Measurements from ENCODE around the gene MPHOSPH8. TPM values are rescaled to one million over a fixed set of nuclear protein-coding genes. Genes with fewer than 3 reads are reported as not detected.
"Not testable (repeated sequence)": the region's sequence is repeated elsewhere in the genome, so short reads cannot be mapped to it uniquely, and the experiment has no call there.

The MPHOSPH8 gene
- polyA plus RNA-seq, 1 donor (not counting 4 experiments of a cell fraction or from before 2014, with no cell fraction given) = 24.7 TPM

- Histone ChIP-seq H3K27ac (ENCODE audit: control insufficient read depth, insufficient read depth, low read length) (peak overlapping the region; percentile 81), H3K9me3 (ENCODE audit: control insufficient read depth, low read depth, low read length) (no peaks in the 10 kb centered on the region), H3K4me1 (ENCODE audit: control insufficient read depth, extremely low read depth, insufficient read depth, low read length) (peaks cover 16% of the 10 kb centered on the region), H2AFZ (ENCODE audit: control insufficient read depth, low read length) (peak overlapping the region; percentile 91), H3K4me2 (ENCODE audit: control insufficient read depth, extremely low read depth, insufficient read depth, low read depth, low read length) (peak overlapping the region; percentile 90), H3K27me3 (ENCODE audit: control insufficient read depth, extremely low read depth, insufficient read depth, low read length) (no peaks in the 10 kb centered on the region), H3K9me1 (ENCODE audit: control insufficient read depth, extremely low read depth, insufficient read depth, low read length) (no peaks in the 10 kb centered on the region), H4K20me1 (ENCODE audit: control insufficient read depth, extremely low read depth, insufficient read depth, low read length) (no peaks in the 10 kb centered on the region), H3K9ac (ENCODE audit: control insufficient read depth, extremely low read depth, insufficient read depth, low read length) (peak overlapping the region; percentile 72), H3K36me3 (ENCODE audit: control insufficient read depth in 2 of 2, extremely low read depth in 1 of 2, insufficient read depth in 2 of 2, low read length in 2 of 2) (no peaks in the 10 kb centered on the region), H3K4me3 (ENCODE audit: control insufficient read depth in 2 of 3, extremely low read depth in 1 of 3, insufficient read depth in 2 of 3, low read depth in 1 of 3, low read length in 3 of 3) (peak overlapping the region; percentile 70 to 100 (median 94)), H3K79me2 (ENCODE audit: control insufficient read depth, insufficient read depth, low read length) (peaks cover 41% of the 10 kb centered on the region)
- DNase-seq (ENCODE audit: low read depth, low spot score) (no peak), FAIRE-seq (no peak)
- dilution Hi-C loops (cut with MboI; ENCODE audit: extremely low pct_ligation_motif_present, low sequenced_read_pairs) = no loop called here
- TF ChIP-seq, protein P1, sequence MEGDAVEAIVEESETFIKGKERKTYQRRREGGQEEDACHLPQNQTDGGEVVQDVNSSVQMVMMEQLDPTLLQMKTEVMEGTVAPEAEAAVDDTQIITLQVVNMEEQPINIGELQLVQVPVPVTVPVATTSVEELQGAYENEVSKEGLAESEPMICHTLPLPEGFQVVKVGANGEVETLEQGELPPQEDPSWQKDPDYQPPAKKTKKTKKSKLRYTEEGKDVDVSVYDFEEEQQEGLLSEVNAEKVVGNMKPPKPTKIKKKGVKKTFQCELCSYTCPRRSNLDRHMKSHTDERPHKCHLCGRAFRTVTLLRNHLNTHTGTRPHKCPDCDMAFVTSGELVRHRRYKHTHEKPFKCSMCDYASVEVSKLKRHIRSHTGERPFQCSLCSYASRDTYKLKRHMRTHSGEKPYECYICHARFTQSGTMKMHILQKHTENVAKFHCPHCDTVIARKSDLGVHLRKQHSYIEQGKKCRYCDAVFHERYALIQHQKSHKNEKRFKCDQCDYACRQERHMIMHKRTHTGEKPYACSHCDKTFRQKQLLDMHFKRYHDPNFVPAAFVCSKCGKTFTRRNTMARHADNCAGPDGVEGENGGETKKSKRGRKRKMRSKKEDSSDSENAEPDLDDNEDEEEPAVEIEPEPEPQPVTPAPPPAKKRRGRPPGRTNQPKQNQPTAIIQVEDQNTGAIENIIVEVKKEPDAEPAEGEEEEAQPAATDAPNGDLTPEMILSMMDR (optimal IDR thresholded peaks at IDR 0.05 in 1 of 3, IDR thresholded peaks at IDR 0.05 in 1 of 3, conservative IDR thresholded peaks at IDR 0.05 in 1 of 3; ENCODE audit: extremely low read depth in 1 of 3, insufficient read depth in 2 of 3, low read length in 3 of 3) = no peak
- TF ChIP-seq EZH2 (IDR thresholded peaks at IDR 0.05; ENCODE audit: low read length) = no peak
Observed at GRCh38 chr13:19632915-19633478, 462 bp upstream of the MPHOSPH8 start.

DNA sequence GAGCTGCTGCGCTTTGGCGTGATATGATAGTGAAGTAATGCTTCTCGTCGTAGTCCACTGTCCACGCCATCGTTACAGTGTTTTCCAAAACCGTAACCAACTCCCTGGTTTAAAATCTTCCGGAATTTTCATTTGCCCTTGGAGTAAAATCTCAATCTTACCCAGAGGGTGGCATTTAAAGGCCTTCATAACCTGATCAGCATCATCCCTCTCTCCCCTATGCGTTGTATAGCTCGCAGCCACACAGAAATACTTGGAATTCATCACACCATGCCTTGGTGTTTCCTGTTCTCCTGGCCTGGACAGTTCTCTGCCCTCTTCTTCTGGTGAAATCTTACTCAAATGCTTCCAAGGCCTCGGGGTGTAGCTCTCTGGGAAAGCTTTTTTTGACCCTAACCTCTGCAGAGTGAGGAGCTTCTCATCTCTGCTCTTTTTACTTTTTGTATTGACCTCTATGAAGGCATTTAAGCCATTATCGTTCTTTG is 839 bp downstream of the MPHOSPH8 start:
- Histone ChIP-seq H3K9me3 (ENCODE audit: control insufficient read depth, low read depth, low read length) (no peaks in the 10 kb centered on the region), H3K9ac (ENCODE audit: control insufficient read depth, extremely low read depth, insufficient read depth, low read length) (peak overlapping the region; percentile 88), H3K9me1 (ENCODE audit: control insufficient read depth, extremely low read depth, insufficient read depth, low read length) (no peaks in the 10 kb centered on the region), H2AFZ (ENCODE audit: control insufficient read depth, low read length) (peak overlapping the region; percentile 97), H3K4me1 (ENCODE audit: control insufficient read depth, extremely low read depth, insufficient read depth, low read length) (peaks cover 16% of the 10 kb centered on the region), H3K79me2 (ENCODE audit: control insufficient read depth, insufficient read depth, low read length) (peaks cover 50% of the 10 kb centered on the region), H3K4me2 (ENCODE audit: control insufficient read depth, extremely low read depth, insufficient read depth, low read depth, low read length) (peak overlapping the region; percentile 100), H3K36me3 (ENCODE audit: control insufficient read depth in 2 of 2, extremely low read depth in 1 of 2, insufficient read depth in 2 of 2, low read length in 2 of 2) (no peaks in the 10 kb centered on the region), H3K27ac (ENCODE audit: control insufficient read depth, insufficient read depth, low read length) (peak overlapping the region; percentile 81), H4K20me1 (ENCODE audit: control insufficient read depth, extremely low read depth, insufficient read depth, low read length) (no peaks in the 10 kb centered on the region), H3K4me3 (ENCODE audit: control insufficient read depth in 2 of 3, extremely low read depth in 1 of 3, insufficient read depth in 2 of 3, low read depth in 1 of 3, low read length in 3 of 3) (peak overlapping the region; percentile 70 to 100 (median 94)), H3K27me3 (ENCODE audit: control insufficient read depth, extremely low read depth, insufficient read depth, low read length) (no peaks in the 10 kb centered on the region)
- DNase-seq (ENCODE audit: low read depth, low spot score) (no peak), FAIRE-seq (no peak)
- dilution Hi-C loops (cut with MboI; ENCODE audit: extremely low pct_ligation_motif_present, low sequenced_read_pairs) = no loop called here
- TF ChIP-seq, protein P1 (optimal IDR thresholded peaks at IDR 0.05 in 1 of 3, IDR thresholded peaks at IDR 0.05 in 1 of 3, conservative IDR thresholded peaks at IDR 0.05 in 1 of 3; ENCODE audit: extremely low read depth in 1 of 3, insufficient read depth in 2 of 3, low read length in 3 of 3) = no peak
- no peak for TF ChIP-seq EZH2 (IDR thresholded peaks at IDR 0.05; ENCODE audit: low read length)

DNA sequence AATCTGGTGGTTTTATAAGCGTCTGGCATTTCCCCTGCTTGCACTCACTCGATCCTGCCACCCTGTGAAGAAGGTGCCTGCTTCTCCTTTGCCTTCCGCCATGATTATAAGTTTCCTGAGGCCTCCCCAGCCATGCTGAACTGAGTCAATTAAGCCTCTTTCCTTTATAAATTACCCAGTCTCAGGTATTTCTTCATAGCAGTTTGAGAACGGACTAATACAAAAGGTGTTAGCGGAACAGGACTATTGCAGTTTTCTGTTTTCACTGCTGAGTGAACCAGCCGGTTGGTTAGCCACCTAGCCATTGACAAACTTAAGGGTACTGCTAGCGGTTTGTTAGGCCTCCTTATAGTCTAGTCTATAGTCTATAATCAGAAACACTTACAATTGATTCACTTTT is 2.5 kb downstream of the MPHOSPH8 start:
- FAIRE-seq; H3K9me1 ChIP-seq (ENCODE audit: control insufficient read depth, extremely low read depth, insufficient read depth, low read length); H3K9me3 ChIP-seq (ENCODE audit: control insufficient read depth, low read depth, low read length); H4K20me1 ChIP-seq (ENCODE audit: control insufficient read depth, extremely low read depth, insufficient read depth, low read length); H3K4me3 ChIP-seq (ENCODE audit: control insufficient read depth in 2 of 3, extremely low read depth in 1 of 3, insufficient read depth in 2 of 3, low read depth in 1 of 3, low read length in 3 of 3); H3K27me3 ChIP-seq (ENCODE audit: control insufficient read depth, extremely low read depth, insufficient read depth, low read length); H3K36me3 ChIP-seq (ENCODE audit: control insufficient read depth in 2 of 2, extremely low read depth in 1 of 2, insufficient read depth in 2 of 2, low read length in 2 of 2); dilution Hi-C loops (cut with MboI; ENCODE audit: extremely low pct_ligation_motif_present, low sequenced_read_pairs); H2AFZ ChIP-seq (ENCODE audit: control insufficient read depth, low read length); H3K27ac ChIP-seq (ENCODE audit: control insufficient read depth, insufficient read depth, low read length); DNase-seq (ENCODE audit: low read depth, low spot score); H3K9ac ChIP-seq (ENCODE audit: control insufficient read depth, extremely low read depth, insufficient read depth, low read length); H3K4me2 ChIP-seq (ENCODE audit: control insufficient read depth, extremely low read depth, insufficient read depth, low read depth, low read length): not testable (repeated sequence)
- Histone ChIP-seq H3K79me2 (ENCODE audit: control insufficient read depth, insufficient read depth, low read length) (peaks cover 58% of the 10 kb centered on the region), H3K4me1 (ENCODE audit: control insufficient read depth, extremely low read depth, insufficient read depth, low read length) (peaks cover 16% of the 10 kb centered on the region)

Data from keratinocyte (primary cell).